SK-N-SH treated with all-trans-retinoic acid at 6 μM for 48 hours (cell line): Measurements from ENCODE around the gene SLC25A48.

Source experiments
- ATAC-seq: fragments of 200-7000 bp; cut with Tn5 transposase; 3 replicates; pipeline ENCODE4 v1.9.1; 2020; ENCODE audit warnings: mild to moderate bottlenecking, moderate library complexity
- ARNTL ChIP-seq: fragments of 450-650 bp; formaldehyde crosslinking; IDR thresholded peaks from 2 replicates; pipeline ENCODE4 v1.5.0; 2020; ENCODE audit warnings: low read depth, mild to moderate bottlenecking, moderate library complexity, borderline replicate concordance
- BACH2 ChIP-seq: fragments of 250-450 bp; sonication (Bioruptor Pico); IDR thresholded peaks from 2 replicates; pipeline ENCODE4 v1.9.0; 2021; ENCODE audit warnings: mild to moderate bottlenecking, borderline replicate concordance
- CREB5 ChIP-seq: fragments of 250-450 bp; sonication (Bioruptor Pico); IDR thresholded peaks from 2 replicates; pipeline ENCODE4 v1.5.1; 2020; ENCODE audit warnings: low read depth, mild to moderate bottlenecking, moderate library complexity
- CSDC2 ChIP-seq: fragments of 250-450 bp; sonication (Bioruptor Pico); IDR thresholded peaks from 2 replicates; pipeline ENCODE4 v1.5.0; 2020; ENCODE audit warnings: mild to moderate bottlenecking, moderate library complexity
- CSRNP3 ChIP-seq: fragments of 250-450 bp; sonication (Bioruptor Pico); IDR thresholded peaks from 2 replicates; pipeline ENCODE4 v1.5.1; 2021; ENCODE audit warnings: mild to moderate bottlenecking, moderate library complexity
- ESRRG ChIP-seq: fragments of 250-450 bp; sonication (Bioruptor Pico); IDR thresholded peaks from 2 replicates; pipeline ENCODE4 v1.6.1; 2021; ENCODE audit warnings: mild to moderate bottlenecking
- GLIS3 ChIP-seq: fragments of 250-450 bp; sonication (Bioruptor Pico); IDR thresholded peaks from 2 replicates; pipeline ENCODE4 v1.5.0; 2020; ENCODE audit warnings: mild to moderate bottlenecking, moderate library complexity
- ISL1 ChIP-seq: fragments of 250-450 bp; sonication (Bioruptor Pico); IDR thresholded peaks from 2 replicates; pipeline ENCODE4 v2.1.2; 2022; ENCODE audit warnings: mild to moderate bottlenecking, moderate library complexity
- OSR1 ChIP-seq: fragments of 250-450 bp; sonication (Bioruptor Pico); IDR thresholded peaks from 2 replicates; pipeline ENCODE4 v1.8.0; 2022; ENCODE audit warnings: moderate library complexity, mild to moderate bottlenecking, inconsistent platforms
- POU6F1 ChIP-seq: fragments of 250-450 bp; sonication (Bioruptor Pico); IDR thresholded peaks from 2 replicates; pipeline ENCODE4 v1.8.0; 2021; ENCODE audit warnings: low read depth, mild to moderate bottlenecking, moderate library complexity, borderline replicate concordance
- PPARA ChIP-seq: fragments of 250-450 bp; sonication (Bioruptor Pico); IDR thresholded peaks from 2 replicates; pipeline ENCODE4 v1.5.0; 2020; ENCODE audit warnings: mild to moderate bottlenecking, borderline replicate concordance
- RARB ChIP-seq: fragments of 250-450 bp; sonication (Bioruptor Pico); IDR thresholded peaks from 2 replicates; pipeline ENCODE4 v1.8.0; 2021; ENCODE audit warnings: mild to moderate bottlenecking, moderate library complexity
- SNAI2 ChIP-seq: fragments of 250-450 bp; sonication (Bioruptor Pico); IDR thresholded peaks from 2 replicates; pipeline ENCODE4 v1.5.0; 2020; ENCODE audit warnings: mild to moderate bottlenecking, moderate library complexity
- TCF4 ChIP-seq: fragments of 250-450 bp; sonication (Bioruptor Pico); IDR thresholded peaks from 2 replicates; pipeline ENCODE4 v1.8.0; 2021; ENCODE audit warnings: mild to moderate bottlenecking, moderate library complexity, borderline replicate concordance
- TOX ChIP-seq: fragments of 250-450 bp; sonication (Bioruptor Pico); IDR thresholded peaks from 2 replicates; pipeline ENCODE4 v1.8.0; 2021; ENCODE audit warnings: mild to moderate bottlenecking, moderate library complexity, borderline replicate concordance
- TSHZ2 ChIP-seq: fragments of 250-450 bp; sonication (Bioruptor Pico); IDR thresholded peaks from 2 replicates; pipeline ENCODE4 v1.5.0; 2020; ENCODE audit warnings: mild to moderate bottlenecking, moderate library complexity
- ZC3H10 ChIP-seq: fragments of 250-450 bp; sonication (Bioruptor Pico); IDR thresholded peaks from 2 replicates; pipeline ENCODE4 v1.5.1; 2021; ENCODE audit warnings: mild to moderate bottlenecking, moderate library complexity
- ZFP3 ChIP-seq: fragments of 250-450 bp; sonication (Bioruptor Pico); IDR thresholded peaks from 2 replicates; pipeline ENCODE4 v1.5.0; 2020; ENCODE audit warnings: mild to moderate bottlenecking, moderate library complexity
- ZFP30 ChIP-seq: fragments of 450-650 bp; formaldehyde crosslinking; IDR thresholded peaks from 2 replicates; pipeline ENCODE4 v1.5.0; 2022; ENCODE audit warnings: mild to moderate bottlenecking, moderate library complexity
- ZNF565 ChIP-seq: fragments of 450-650 bp; formaldehyde crosslinking; conservative IDR thresholded peaks from 2 replicates; pipeline ENCODE4 v1.5.0; 2020; ENCODE audit warnings: low read depth, mild to moderate bottlenecking, moderate library complexity
- ZNF70 ChIP-seq: fragments of 450-650 bp; formaldehyde crosslinking; IDR thresholded peaks from 2 replicates; pipeline ENCODE4 v1.5.0; 2020; ENCODE audit warnings: mild to moderate bottlenecking, moderate library complexity
- ZNF8 ChIP-seq: fragments of 450-650 bp; formaldehyde crosslinking; IDR thresholded peaks from 2 replicates; pipeline ENCODE4 v1.5.0; 2020; ENCODE audit warnings: mild to moderate bottlenecking, moderate library complexity

Gene SLC25A48

GRCh38 chr5:135862744-135863143, 28.3 kb downstream of the SLC25A48 start:
- ATAC-seq, result no peak
- TF ChIP-seq SNAI2 (no peak), ZNF565 (CRISPR knock-in tag) (no peak), OSR1 (CRISPR knock-in tag) (no peak)

GRCh38 chr5:135864503-135865435, 30.3 kb downstream of the SLC25A48 start:
- no peak for ATAC-seq

GRCh38 chr5:135866016-135866415, 31.6 kb downstream of the SLC25A48 start:
- TF ChIP-seq ISL1 (no peak), ZNF70 (CRISPR knock-in tag) (no peak), ZFP30 (CRISPR knock-in tag) (no peak), TOX (CRISPR knock-in tag) (no peak), RARB (CRISPR knock-in tag) (no peak)
- ATAC-seq, result no peak

More at GRCh38 chr5:135864503-135865435, 30.3 kb downstream of the SLC25A48 start:
- TF ChIP-seq TSHZ2 (CRISPR knock-in tag) (no peak), ZC3H10 (CRISPR knock-in tag) (no peak), TOX (CRISPR knock-in tag) (no peak), ZFP30 (CRISPR knock-in tag) (no peak), POU6F1 (no peak)

GRCh38 chr5:135867599-135867998, 33.1 kb downstream of the SLC25A48 start:
- ATAC-seq, result no peak

More at GRCh38 chr5:135867599-135867998, 33.1 kb downstream of the SLC25A48 start:
- TF ChIP-seq GLIS3 (CRISPR knock-in tag) (no peak), CREB5 (no peak), TCF4 (no peak), ARNTL (CRISPR knock-in tag) (no peak), ISL1 (no peak), CSRNP3 (no peak), RARB (CRISPR knock-in tag) (no peak), ZC3H10 (CRISPR knock-in tag) (no peak), CSDC2 (CRISPR knock-in tag) (no peak), TOX (CRISPR knock-in tag) (no peak), ZNF8 (CRISPR knock-in tag) (no peak), POU6F1 (no peak), PPARA (CRISPR knock-in tag) (no peak), ZFP30 (CRISPR knock-in tag) (no peak), OSR1 (CRISPR knock-in tag) (no peak), ZFP3 (no peak), ESRRG (CRISPR knock-in tag) (no peak), ZNF70 (CRISPR knock-in tag) (no peak), BACH2 (no peak)
